ENCODE data around the gene FGFR3. TPM values are rescaled to one million over a fixed set of nuclear protein-coding genes. Genes with fewer than 3 reads are reported as not detected.

Gene FGFR3
- total RNA-seq (2021; fragmentation: NEBNext Ultra II Directional; extraction: Animal tissue kit (Norgen Biotek cat#: 25700)) = 19.5 TPM in 2 replicates
- polyA plus RNA-seq (2011; rRNA removed) = 9.0 and 18.6 TPM in 2 replicates
- 23.3 TPM for polyA plus RNA-seq (2011; cell fraction: cytosol; rRNA removed)
- 124 TPM for polyA plus RNA-seq (2011; cell fraction: nucleus; rRNA removed)
- 17.5 to 23.1 TPM (median 20.3 TPM) in 4 replicates for polyA plus RNA-seq (2012, experiment 1 of 2)
- 15.8 TPM for polyA plus RNA-seq (2012, experiment 2 of 2)
- 8.6 TPM for polyA plus RNA-seq (2013, experiment 1 of 2)
- 8.2 TPM for polyA plus RNA-seq (2013, experiment 2 of 2)
- polyA minus RNA-seq (2011; rRNA and poly(A)+ RNA removed) = 4.2 and 7.4 TPM in 2 replicates
- 22.6 TPM for polyA minus RNA-seq (2011; cell fraction: cytosol; rRNA and poly(A)+ RNA removed)
- 34.9 TPM for polyA minus RNA-seq (2011; cell fraction: nucleus; rRNA and poly(A)+ RNA removed)
- long read RNA-seq, experiment 1, partial matches to known transcripts = 2 of 8 reads
- long read RNA-seq, experiment 1, other reads (novel, unspliced or antisense) = 6 of 8 reads
- long read RNA-seq, experiment 2, partial matches to known transcripts = 0 of 1 reads
- long read RNA-seq, experiment 2, other reads (novel, unspliced or antisense) = 1 of 1 reads

DNA sequence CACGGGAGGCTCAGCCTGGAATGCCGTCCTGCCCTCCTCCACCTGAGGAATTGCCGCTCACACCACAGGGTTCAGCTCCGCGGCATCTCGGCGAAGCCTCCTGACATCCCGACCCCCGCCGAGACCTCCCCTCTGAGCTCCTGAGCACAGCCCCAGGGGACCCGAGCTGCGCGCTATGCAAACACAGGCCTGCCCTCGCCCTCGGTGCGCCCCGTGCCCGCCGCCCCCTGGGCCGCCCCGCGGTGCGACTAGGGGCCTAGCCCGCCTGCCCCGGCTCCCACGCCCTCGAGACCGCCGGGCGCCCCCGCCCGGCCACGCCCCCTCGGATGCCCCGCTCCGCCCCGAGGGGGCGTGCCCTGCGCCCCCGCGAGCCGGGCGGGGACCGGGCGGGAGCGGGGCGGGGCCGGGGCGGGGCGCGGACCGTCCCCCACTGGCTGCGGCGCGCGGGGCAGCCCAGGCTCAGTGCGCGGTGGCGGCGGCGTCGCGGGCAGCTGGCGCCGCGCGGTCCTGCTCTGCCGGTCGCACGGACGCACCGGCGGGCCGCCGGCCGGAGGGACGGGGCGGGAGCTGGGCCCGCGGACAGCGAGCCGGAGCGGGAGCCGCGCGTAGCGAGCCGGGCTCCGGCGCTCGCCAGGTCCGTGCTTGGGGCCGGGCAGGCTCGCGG is at the start of gene FGFR3:
Gene FGFR3, plus strand, starts transcription at position 462 of the 664 bp plus-strand sequence. CDS start 642 bp downstream, outside the sequence.
- no peak within 1 kb of the TSS for H2AFZ ChIP-seq (ENCODE audit: low read length)
- 0 out of 2 replicates have a peak within 1 kb of the TSS, but pooled peaks have one; percentile 48 for H2BK20ac ChIP-seq (ENCODE audit: low read length)
- H3K14ac ChIP-seq (ENCODE audit: insufficient read length) = no peak within 1 kb of the TSS
- no peaks in the 10 kb centered on the region; a peak in 1 of 8 replicates for H3K36me3 ChIP-seq (ENCODE audit: control insufficient read depth in 2 of 4, insufficient read depth in 4 of 4, low read length in 3 of 4)
- peaks cover 5 to 44% (median 36%) of the 10 kb centered on the region in 4 experiments for H3K27me3 ChIP-seq (replicated peaks in 1 of 4; ENCODE audit: control insufficient read depth in 3 of 4, extremely low read depth in 1 of 4, insufficient read depth in 3 of 4, low read length in 3 of 4)
- peaks cover 6% of the 10 kb centered on the region; the same call in 1 of the 2 replicates for H3K79me1 ChIP-seq (ENCODE audit: low read depth, low read length)
- H3K23ac ChIP-seq (ENCODE audit: insufficient read length) = no peak within 1 kb of the TSS
- peak within 1 kb of the TSS in 2 of 4 experiments; percentile 16 to 86; a peak in 3 of 7 replicates for H3K9ac ChIP-seq (replicated peaks in 1 of 4; ENCODE audit: extremely low read depth in 1 of 4, low read depth in 3 of 4, low read length in 3 of 4)
- H4K8ac ChIP-seq (ENCODE audit: extremely low read depth, insufficient read depth, low read length) = peak within 1 kb of the TSS; percentile 38
- WGBS, 2 experiments (ENCODE audit: extremely low coverage in 1 of 2, insufficient coverage in 1 of 2, insufficient read length in 1 of 2, insufficient replicate concordance in 2 of 2, low coverage in 1 of 2, low lambda C conversion rate in 2 of 2, missing lambda C conversion rate in 1 of 2) = 4% methylated on average over 11 of the region's 95 CpGs; no CpG with 5 or more reads in 1 of the 2 experiments
- H2BK15ac ChIP-seq (ENCODE audit: low read length) = peak within 1 kb of the TSS; percentile 72; the same call in 1 of the 2 replicates
- H3K23me2 ChIP-seq (ENCODE audit: low read depth, low read length) = peaks cover 17% of the 10 kb centered on the region; the same call in 1 of the 2 replicates
- no peak within 1 kb of the TSS for H3K56ac ChIP-seq (replicated peaks; ENCODE audit: insufficient read length, low read depth, low read length)
- peaks cover 0 to 5% of the 10 kb centered on the region in 2 experiments; a peak in 1 of 4 replicates for H3K79me2 ChIP-seq (ENCODE audit: control insufficient read depth in 1 of 2, insufficient read depth in 2 of 2, low read length in 2 of 2)
- H3K18ac ChIP-seq (ENCODE audit: extremely low read depth, low read length) = peak within 1 kb of the TSS; percentile 71; the same call in 1 of the 2 replicates
- POLR2A ChIA-PET (ENCODE audit: partially characterized antibody) = interaction anchor here (0.7 to 11.0 kb wide), 16 partner anchors 11 to 81 kb away, joined by 3 to 170 read pairs (median 4); partner anchors contain the start of genes SLBP, TACC3 and TMEM129
- H4K91ac ChIP-seq (replicated peaks; ENCODE audit: insufficient read length, low read length) = peak within 1 kb of the TSS; percentile 25
- no peaks in the 10 kb centered on the region for H3K9me3 ChIP-seq (ENCODE audit: insufficient read depth in 2 of 2, low read depth in 1 of 2, low read length in 1 of 2)
- peaks cover 6 to 13% of the 10 kb centered on the region in 2 experiments for H4K20me1 ChIP-seq (replicated peaks in 1 of 2; ENCODE audit: control insufficient read depth in 1 of 2, insufficient read depth in 2 of 2, low read length in 2 of 2)
- H2AK5ac ChIP-seq (ENCODE audit: low read depth, low read length) = peak within 1 kb of the TSS; percentile 46; the same call in 1 of the 2 replicates
- CTCF ChIA-PET (ENCODE audit: partially characterized antibody) = interaction anchor here (1.0 to 71.2 kb wide), 4 partner anchors 10 to 28 kb away, joined by 3 to 2507 read pairs (median 10); no protein-coding TSS in a partner anchor
- no peak within 1 kb of the TSS for H2BK5ac ChIP-seq (ENCODE audit: low read depth, low read length)
- H3K4me3 ChIP-seq (ENCODE audit: extremely low read depth in 1 of 4, insufficient read depth in 2 of 4, low read depth in 3 of 4, low read length in 4 of 4) = peak within 1 kb of the TSS; percentile 55 to 71 (median 64)
- H3K27ac ChIP-seq (ENCODE audit: low read depth, low read length) = no peak within 1 kb of the TSS
- no peak within 1 kb of the TSS for H3K4ac ChIP-seq (replicated peaks; ENCODE audit: insufficient read length, low read depth, low read length)
- H4K5ac ChIP-seq (ENCODE audit: insufficient read length, low read depth, low read length) = peak within 1 kb of the TSS; percentile 68
- H2BK120ac ChIP-seq (replicated peaks; ENCODE audit: low read depth, low read length) = no peak within 1 kb of the TSS
- 0 out of 2 replicates have a peak within 1 kb of the TSS, but pooled peaks have one; percentile 39 for H2BK12ac ChIP-seq (ENCODE audit: low read depth, low read length)
- peak within 1 kb of the TSS; percentile 66 to 91 for H3K4me2 ChIP-seq (ENCODE audit: insufficient read depth in 1 of 2, low read depth in 2 of 2, low read length in 2 of 2)
- FAIRE-seq (no peak), DNase-seq (ENCODE audit: low read depth in 1 of 2, low spot score in 2 of 2) (peak; percentile 47 to 83)
- peaks cover 0 to 19% (median 9%) of the 10 kb centered on the region in 4 experiments; a peak in 6 of 7 replicates for H3K4me1 ChIP-seq (replicated peaks in 1 of 4; ENCODE audit: control insufficient read depth in 3 of 4, insufficient read depth in 4 of 4, low read length in 3 of 4)
- no peak for TF ChIP-seq BRCA1 (IDR thresholded peaks at IDR 0.05; ENCODE audit: low read depth, low read length)
- TF ChIP-seq KDM4A (IDR thresholded peaks at IDR 0.05; ENCODE audit: low read depth, low read length, severe bottlenecking) = peak; percentile 46
- no peak for TF ChIP-seq RBBP5 (IDR thresholded peaks at IDR 0.05; ENCODE audit: borderline replicate concordance, low read depth, low read length)
- no peak for TF ChIP-seq RFX5 (IDR thresholded peaks at IDR 0.05; ENCODE audit: borderline replicate concordance, low read depth, low read length)
- no peak for TF ChIP-seq RXRA (IDR thresholded peaks at IDR 0.05; ENCODE audit: insufficient read depth, low read depth, low read length)
- peak; percentile 97 for TF ChIP-seq TEAD4 (IDR thresholded peaks at IDR 0.05; ENCODE audit: low read depth, low read length)
- TF ChIP-seq CBX5 (IDR thresholded peaks at IDR 0.05; ENCODE audit: low read depth, low read length) = no peak
- peak; percentile 50 for TF ChIP-seq PHF8 (conservative IDR thresholded peaks at IDR 0.05; ENCODE audit: low read depth, low read length)

All from H1 (cell line).